GM21825 (cell line): Measurements from ENCODE around the gene ZFR2.

Source experiments
- ATAC-seq: cut with Tn5 transposase; IDR thresholded peaks from one replicate; pipeline ENCODE4 v1.9.1; 2021; ENCODE audit warnings: mild to moderate bottlenecking, moderate library complexity; ENCODE audit not compliant: unreplicated experiment

The ZFR2 gene

DNA sequence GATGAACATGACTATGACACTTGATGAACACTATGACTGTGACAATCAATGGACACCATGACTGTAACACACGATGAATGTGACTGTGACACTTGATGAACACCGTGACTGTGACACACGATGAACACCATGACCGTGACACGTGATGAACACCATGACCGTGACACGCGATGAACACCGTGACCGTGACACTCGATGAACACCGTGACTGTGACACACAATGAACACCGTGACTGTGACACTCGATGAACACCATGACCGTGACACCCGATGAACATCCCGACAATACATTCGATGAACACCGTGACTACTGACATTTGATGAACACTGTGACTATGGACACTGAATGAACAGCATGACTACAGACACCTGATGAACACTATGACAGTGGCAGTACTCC lies 30.9 kb downstream of the ZFR2 start:
- ATAC-seq, result no peak

DNA sequence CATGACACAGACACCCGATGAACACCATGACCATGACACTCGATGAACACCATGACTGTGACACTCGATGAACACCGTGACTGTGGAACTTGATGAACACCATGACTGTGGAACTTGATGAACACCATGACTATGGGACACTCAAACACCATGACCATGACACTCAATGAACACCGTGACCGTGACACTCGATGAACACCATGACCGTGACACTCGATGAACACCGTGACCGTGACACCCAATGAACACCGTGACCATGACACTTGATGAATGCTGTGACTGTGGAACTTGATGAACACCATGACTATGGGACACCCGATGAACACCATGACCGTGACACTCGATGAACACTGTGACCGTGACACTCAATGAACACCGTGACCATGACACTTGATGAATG lies 31.5 kb downstream of the ZFR2 start:
- no peak for ATAC-seq

DNA sequence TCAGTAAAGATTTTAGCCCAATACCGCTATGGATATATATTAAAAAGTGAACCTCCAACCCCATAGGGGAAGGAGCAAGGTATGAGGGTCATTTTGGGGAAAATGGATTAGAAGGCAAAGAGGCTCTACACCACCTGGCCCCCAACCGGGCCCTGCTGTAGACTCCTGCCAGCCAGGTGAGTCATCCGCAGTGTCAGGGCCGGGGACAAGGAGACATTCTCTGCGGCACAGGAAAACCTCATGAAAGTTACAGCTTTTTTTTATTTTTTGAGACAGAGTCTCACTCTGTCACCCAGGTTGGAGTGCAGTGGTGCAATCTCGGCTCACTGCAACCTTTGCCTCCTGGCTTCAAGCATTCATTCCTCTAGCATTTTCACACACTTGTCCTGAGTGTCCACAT lies 32.0 kb downstream of the ZFR2 start:
- no peak for ATAC-seq

DNA sequence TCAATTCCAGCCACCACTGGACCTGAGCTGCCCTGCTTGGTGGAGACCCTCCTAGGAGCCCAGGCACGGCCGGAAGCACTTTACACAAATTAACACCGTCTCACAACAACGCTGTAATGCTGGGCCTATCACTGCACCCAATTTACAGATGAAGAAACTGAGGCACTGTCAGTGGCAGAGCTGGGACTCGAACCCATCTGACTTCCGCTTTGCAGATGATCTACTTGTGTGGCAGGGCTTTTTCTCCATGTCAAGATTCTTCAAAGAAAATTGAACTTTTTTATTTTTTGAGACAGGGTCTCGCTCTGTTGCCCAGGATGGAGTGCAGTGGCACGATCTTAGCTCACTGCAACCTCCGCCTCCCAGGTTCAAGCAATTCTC lies 33.8 kb downstream of the ZFR2 start:
- ATAC-seq, result no peak

- no peak for ATAC-seq
These were observed 34.3 kb downstream of the ZFR2 start for GRCh38 chr19:3834349-3835054.

- no peak for ATAC-seq
These were observed 35.1 kb downstream of the ZFR2 start for GRCh38 chr19:3833578-3834348.

GRCh38 chr19:3832001-3832400 lies 36.8 kb downstream of the ZFR2 start:
- no peak for ATAC-seq

DNA sequence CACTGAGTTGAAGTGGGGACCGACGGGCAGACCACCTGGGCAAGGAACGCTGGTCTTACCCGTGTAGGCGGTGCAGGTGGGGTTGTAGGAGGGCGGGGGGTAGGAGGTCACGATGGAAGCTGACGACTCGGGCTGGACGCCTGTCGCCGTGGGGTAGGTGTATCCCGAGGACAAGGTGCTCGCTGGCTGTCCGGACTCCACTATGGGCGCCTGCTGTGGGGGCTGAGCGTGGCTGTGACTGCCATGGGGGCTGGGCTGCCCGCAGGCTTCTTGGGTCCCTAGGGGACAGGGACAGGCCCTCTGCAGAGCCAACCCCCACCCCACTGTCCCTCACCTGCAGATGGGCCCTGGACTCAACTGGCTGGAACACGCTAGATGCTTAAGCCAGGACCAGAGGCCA lies 37.2 kb downstream of the ZFR2 start:
- no peak for ATAC-seq

- no peak for ATAC-seq
These were observed 37.9 kb downstream of the ZFR2 start for GRCh38 chr19:3830621-3831589.

- ATAC-seq, result no peak
These were observed 41.5 kb downstream of the ZFR2 start for GRCh38 chr19:3827306-3827705.

DNA sequence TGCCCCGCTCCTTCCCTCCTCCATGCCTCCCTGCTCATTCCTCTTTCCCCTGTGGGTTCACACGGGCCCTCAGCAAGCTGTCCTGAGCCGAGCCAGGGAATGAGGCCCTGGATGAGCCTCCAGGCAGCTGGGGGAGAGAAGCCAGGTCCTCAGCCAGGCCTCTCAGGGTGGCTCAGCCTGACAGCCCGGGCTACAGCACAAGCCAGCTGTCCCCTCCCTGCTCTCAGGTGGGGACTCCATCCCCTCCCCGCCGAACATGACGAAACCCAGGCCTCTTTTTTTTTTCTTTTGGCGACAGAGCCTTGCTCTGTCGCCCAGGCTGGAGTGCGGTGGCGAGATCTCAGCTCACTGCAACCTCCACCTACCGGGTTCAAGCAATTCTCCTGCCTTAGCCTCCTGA lies 42.7 kb downstream of the ZFR2 start:
- no peak for ATAC-seq

DNA sequence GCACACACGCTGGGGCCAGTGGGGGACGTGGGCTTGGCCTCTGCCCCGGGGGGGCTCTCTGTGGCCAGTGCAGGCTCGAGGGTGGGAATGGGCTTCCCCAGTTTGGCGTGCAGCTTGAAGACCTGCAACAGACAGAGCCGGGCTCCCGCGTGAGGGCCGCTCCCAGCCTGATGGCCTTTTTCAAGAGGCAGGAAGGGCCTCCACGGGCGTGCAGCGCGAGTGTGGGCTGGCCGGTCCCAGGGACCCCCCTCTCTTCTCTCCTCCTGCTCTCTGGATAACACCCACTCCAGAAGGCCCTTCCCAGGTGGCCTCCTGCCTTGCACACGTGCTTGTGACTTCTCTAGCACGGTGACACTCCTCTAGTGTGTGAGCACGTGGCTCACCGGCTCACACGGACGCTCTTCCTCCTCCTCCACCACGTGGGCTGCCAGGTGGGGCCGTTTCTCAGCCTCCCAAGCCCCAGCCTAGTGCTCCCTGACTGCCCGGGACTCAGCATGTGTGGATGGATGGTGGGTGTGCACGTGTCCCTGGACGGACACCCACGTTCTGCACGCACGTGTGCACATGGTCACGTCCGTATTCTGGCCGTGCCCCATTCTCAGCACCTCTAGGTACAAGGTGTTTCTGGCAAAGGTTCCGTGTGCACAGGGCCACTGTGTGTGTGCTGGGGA lies 43.4 kb downstream of the ZFR2 start:
- ATAC-seq, result no peak

DNA sequence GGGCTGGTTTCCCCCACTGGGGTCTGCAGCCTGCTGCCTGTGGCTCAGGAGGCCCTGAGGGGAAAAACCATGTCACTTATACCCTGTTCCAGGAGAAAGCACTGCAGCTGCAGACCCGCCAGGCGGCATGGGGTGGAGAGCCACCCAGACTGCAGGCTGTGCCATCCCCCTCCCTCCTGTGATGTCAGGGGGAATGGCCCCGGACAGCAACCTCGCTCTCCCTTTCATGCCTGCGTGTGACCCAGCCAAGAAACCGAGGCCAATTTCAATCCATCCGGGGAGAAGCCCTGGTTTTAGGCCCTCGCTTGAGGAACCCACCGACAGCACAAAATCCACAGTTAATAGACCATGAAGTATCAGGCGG lies 45.5 kb downstream of the ZFR2 start:
- no peak for ATAC-seq

DNA sequence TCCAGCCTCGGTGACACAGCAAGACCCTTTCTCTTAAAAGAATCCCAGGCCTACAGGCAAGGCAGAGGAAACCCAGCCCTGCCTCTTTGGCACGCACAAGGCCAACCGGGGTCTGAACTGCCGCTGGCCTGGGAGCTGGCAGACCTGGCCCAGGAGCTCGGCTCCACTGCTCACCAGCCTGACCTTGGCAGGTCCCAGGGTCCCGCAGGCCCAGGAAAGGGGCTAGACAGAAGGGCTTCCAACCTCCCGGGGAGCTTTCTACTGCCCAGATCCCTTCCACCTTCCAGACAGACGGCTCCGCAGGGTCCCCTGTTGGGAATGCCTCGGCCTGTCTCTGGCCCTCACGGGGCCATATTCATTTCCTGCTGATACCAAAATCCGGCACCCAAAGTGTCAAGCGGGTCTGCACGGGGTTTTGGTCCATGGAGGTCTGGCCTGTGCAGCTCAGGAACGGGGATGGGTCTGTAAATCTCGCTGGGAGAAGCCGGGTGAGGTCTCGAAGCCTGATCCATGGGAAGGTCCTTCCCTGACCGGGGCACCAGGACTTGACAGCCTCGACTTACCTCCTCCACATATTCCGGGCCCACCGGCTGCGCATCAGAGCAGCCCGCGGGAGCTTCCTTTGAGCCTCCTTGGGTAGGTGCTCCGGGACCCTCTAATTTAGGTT lies 46.0 kb downstream of the ZFR2 start:
- ATAC-seq, result no peak

GRCh38 chr19:3821857-3822364 lies 46.9 kb downstream of the ZFR2 start:
- no peak for ATAC-seq

- no peak for ATAC-seq
These were observed 47.7 kb downstream of the ZFR2 start for GRCh38 chr19:3821156-3821555.

DNA sequence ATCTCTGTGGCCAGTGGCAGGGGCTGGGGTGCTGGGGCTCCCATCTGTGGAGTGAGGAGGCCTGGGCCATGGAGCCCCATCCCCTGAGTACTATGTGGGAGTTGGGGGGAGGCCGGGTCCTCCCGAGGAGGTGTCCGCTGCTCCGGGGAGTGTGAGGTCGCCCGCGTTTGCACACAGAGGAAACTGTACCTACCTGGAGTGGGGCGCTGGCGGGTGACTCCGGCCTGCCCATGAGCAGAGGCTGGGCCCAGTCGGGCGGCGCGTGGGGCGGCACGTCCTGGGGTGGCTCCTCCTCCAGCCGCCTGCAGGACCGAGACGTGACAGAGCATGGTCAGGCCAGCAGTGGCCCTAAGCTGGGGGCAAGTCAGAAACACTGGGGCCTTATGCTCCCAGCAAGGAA lies 48.8 kb downstream of the ZFR2 start:
- no peak for ATAC-seq

GRCh38 chr19:3818918-3819317 lies 49.9 kb downstream of the ZFR2 start:
- no peak for ATAC-seq

GRCh38 chr19:3818466-3818865 lies 50.4 kb downstream of the ZFR2 start:
- ATAC-seq, result no peak

DNA sequence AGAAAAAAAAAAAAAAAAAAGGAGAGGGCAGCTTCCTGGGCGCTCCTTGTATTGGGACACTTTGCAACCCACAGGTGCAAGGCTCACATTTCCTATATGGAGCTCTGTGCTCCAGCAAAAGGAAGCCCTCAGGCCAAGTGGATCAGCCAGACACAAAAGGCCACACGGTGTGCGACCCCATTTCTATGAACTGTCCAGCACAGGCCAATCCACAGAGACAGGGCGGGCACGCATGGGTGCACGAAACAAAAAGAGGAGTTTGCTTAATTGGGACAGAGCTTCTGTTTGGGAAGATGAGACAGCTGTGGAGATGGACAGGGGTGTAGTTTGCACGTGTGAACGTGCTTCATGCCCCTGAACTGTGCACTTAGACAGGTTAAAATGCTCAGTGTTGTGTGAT lies 51.1 kb downstream of the ZFR2 start:
- no peak for ATAC-seq
